Glomerular visceral epithelial cell (primary cell): Measurements from ENCODE around the gene KAT5.
"Not testable (repeated sequence)": the region's sequence is repeated elsewhere in the genome, so short reads cannot be mapped to it uniquely, and the experiment has no call there.

ENCODE experiments used
- DNase-seq: peaks from one replicate; pipeline ENCODE4 v3.0.0-alpha.2; 2016; ENCODE audit errors: extremely low spot score

KAT5 gene

DNA sequence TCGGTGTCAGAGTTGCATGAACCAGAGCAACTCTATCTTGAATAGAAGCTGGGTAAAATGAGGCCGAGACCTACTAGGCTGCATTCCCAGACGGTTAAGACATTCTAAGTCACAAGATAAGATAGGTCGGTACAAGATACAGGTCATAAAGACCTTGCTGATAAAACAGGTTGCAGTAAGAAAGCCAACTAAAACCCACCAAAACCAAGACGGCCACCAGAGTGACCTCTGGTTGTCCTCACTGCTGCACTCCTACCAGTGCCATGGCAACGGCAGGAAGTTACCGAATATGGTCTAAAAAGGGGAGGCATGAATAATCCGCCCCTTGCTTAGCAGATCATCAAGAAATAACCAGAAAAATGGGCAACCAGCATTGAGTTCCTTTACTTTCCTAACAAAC lies 2.4 kb upstream of the KAT5 start:
- DNase-seq: no peak

DNA sequence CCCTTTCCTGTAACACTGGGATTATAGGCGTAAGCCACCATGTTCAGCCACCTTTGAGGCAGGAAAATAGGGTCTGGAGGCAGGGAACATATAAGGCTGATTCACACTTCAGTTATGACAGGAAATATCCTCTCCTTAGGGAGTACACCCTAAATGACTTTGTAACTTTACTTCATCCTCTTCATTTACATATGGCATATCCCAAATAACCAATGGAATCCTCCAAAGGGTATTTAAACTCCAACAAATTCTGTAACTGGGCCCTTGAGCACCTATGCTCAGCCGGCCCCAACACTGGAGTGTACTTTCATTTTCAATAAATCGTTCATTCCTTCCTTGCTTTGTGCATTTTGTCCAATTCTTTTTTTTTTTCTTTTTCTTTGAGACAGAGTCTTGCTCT lies 1.6 kb upstream of the KAT5 start:
- no peak for DNase-seq

DNA sequence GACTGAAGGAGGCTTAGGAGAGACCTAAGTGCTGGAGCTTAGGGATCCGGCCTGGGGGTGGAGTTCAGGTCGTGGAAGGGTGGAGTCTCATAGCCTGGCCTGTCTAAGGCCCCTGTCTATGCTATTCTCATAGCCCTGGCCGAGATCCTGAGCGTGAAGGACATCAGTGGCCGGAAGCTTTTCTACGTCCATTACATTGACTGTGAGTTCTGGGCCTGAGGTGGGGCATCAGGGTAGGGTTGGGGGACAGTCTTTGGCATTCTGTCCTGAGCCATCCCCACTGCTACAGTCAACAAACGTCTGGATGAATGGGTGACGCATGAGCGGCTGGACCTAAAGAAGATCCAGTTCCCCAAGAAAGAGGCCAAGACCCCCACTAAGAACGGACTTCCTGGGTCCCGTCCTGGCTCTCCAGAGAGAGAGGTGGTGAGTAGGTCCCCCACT lies 603 bp downstream of the KAT5 start:
- no peak for DNase-seq

DNA sequence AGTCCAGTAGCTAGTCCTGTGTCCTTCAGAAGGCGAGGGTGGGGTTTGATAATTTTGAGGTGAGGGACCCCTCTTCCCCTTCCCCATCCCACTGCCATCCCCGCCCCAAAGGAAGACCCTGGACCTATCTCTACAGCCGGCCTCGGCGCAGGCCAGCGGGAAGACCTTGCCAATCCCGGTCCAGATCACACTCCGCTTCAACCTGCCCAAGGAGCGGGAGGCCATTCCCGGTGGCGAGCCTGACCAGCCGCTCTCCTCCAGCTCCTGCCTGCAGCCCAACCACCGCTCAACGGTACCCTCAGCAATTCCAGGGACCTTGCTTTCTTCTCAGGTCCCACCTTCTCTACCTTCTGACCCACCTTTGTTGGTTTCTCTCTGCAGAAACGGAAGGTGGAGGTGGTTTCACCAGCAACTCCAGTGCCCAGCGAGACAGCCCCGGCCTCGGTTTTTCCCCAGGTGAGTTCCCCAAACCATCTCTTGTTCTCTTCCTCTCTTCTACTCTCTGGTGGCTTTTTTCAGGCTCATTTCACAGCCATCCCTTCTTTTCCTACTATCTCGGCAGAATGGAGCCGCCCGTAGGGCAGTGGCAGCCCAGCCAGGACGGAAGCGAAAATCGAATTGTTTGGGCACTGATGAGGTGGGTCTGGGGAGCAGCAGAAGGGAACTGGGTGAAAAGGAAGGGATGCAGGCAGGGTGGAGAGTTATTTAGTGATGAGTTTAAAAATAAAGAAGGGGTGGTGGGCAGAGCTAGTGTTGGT lies 1.3 kb downstream of the KAT5 start:
- no peak for DNase-seq

DNA sequence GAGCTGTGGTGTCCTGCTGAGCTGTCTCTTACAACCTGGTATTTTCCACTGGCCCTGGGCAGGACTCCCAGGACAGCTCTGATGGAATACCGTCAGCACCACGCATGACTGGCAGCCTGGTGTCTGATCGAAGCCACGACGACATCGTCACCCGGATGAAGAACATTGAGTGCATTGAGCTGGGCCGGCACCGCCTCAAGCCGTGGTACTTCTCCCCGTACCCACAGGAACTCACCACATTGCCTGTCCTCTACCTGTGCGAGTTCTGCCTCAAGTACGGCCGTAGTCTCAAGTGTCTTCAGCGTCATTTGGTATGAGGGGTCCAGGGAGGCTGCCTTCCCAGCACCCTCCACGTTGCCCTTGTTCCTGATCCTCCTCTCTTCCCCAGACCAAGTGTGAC lies 2.4 kb downstream of the KAT5 start:
- DNase-seq: no peak

DNA sequence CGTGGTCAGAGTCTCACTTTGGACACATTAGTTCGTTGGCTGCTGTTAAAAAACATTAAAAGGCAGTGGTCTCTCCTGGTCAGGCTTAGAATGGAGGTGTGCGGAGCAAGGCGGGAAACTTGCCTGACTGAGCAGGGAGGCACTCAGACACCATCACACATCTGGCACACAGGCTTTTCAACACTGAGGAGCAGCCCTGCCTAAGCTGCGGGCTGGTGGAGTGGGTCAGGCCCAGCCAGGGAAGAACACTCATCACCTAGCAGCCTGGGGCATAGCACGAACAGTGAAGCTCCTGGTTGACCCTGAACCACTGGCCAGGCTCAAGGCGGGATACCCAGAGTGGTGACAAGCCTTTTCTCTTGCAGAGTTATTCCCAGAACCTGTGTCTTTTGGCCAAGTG lies 4.2 kb downstream of the KAT5 start:
- DNase-seq: no peak

DNA sequence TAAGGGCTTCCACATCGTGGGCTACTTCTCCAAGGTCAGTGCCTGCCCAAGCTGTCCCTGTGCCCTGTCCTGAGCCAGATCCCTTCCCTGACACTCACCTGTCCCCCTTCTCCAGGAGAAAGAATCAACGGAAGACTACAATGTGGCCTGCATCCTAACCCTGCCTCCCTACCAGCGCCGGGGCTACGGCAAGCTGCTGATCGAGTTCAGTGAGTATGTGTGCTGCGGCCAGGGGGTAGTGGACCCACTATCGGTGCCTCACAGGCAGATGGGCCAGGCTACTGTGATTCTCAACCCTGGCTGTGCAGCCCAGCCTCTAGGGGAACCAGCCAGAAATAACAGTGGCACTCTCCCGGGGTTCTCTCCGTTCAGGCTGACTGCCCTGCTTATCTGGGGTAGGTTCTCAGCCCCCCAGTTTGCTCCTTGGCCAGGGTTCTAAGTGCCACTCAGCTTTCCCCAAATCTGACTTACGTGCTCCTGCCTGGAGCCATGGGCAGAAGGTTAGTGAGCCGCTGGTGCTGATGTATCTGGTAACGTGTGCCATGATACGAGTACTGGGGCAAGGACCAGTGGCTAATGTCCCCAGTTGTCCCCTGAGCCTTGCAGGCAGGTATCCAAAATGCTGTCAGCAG lies 4.8 kb downstream of the KAT5 start:
- no peak for DNase-seq

DNA sequence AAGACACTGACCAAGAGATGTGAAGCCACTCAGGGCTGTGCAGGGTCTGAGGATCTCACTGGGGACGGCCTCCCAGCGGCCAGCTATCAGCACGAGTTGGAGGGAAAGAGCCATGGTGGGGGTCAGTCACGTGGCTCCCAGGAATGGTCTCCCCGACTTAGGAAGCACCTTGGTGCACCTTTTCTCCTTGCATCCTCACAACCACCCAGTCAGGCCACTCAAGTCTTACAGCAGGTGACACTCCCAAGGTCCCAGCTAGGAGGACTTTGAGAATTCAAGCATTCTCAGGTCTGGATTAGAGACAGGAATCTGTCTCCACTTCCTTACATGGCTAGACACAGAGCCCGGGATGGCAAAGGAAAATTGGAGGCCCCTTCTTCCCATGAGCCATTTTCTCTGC lies 5.9 kb downstream of the KAT5 start:
- DNase-seq: no peak

DNA sequence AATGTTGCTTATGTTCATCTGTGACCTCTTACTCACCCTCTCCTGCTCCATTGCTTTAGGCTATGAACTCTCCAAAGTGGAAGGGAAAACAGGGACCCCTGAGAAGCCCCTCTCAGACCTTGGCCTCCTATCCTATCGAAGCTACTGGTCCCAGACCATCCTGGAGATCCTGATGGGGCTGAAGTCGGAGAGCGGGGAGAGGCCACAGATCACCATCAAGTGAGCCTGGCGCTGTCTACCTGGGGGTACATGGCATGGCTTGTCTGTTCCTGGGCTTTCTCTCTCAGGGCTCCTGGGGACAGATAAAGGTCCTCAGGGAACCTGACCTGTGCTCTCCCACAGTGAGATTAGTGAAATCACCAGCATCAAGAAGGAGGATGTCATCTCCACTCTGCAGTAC lies 6.5 kb downstream of the KAT5 start:
- DNase-seq: no peak

DNA sequence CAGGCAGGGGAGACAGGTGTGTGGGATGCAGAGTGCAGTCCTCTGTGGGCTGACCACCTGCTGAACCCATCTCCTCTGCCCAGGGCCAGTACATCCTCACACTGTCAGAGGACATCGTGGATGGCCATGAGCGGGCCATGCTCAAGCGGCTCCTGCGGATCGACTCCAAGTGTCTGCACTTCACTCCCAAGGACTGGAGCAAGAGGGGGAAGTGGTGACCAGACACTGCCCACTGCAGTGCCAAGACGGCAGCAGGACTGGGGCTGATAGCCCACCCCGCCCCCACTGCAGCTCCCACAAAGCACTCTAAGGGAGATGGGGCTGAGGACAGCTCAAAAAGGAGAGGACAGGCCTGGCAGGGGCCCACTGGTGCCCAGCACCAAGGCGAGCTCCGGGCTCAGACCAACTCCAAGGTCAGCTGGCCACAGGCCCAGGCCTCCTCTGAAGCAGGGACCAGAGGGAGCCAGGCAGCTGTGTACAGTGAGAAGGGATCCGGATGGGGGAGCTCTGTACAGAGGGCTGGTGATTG lies 7.0 kb downstream of the KAT5 start:
- DNase-seq: peak; percentile 24

DNA sequence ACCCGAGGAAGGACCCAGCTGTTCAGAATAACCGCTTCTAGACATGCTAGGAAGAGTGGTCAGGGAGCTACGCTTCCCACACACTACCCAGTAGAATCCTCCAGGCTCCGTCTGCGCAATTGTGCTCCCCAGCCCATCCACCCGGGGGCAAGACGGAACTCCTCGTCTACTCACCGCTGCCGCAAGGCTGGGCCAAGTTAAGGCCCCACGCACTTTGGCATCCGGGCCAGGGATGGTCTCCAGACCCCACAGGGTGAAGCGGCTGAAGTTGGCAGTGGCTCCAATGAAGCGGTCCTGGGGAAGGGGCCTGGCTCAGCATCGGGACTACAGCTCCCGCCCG lies 7.8 kb downstream of the KAT5 start:
- DNase-seq: peak; percentile 37

DNA sequence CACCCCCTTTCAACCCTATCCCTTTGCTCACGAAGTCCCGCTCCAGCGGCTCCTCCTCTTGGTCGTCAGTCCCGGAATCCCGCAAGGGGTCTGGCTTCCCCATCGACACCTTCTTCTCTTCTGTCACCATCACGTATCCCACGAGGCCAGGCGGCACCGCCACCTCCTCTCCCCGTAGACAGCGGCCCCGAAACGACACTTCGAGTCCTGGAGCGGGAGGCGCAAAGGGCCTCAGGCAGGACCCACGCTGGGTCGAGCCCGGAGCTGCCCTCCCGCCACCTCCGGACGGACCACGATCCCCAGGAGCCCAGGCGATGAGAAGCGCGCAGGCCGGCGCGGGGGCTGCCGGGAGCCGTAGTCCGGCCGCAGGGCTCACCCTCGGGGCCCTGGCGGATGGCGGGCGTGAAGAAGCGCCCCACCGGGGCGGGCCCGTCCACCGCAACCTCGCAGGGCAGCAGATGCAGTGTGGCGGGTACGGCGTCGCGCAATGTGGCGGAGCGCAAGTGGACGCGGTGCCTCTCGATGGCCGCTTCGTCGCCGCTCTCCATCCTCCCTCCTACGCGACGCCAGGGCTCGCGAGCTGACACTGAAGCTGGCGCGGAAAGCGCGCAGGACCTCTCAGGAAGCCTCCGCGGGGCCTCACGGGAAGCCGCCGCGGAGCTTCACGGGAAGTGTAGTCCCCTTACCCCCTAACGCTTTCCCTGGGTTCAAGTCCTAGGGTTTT lies 8.3 kb downstream of the KAT5 start, which contains the start of gene RNASEH2C:
Gene RNASEH2C (minus strand): TSS at position 588 of the 724 bp plus-strand sequence. CDS start 40 bp downstream, at position 548.
- DNase-seq: peak; percentile 75

DNA sequence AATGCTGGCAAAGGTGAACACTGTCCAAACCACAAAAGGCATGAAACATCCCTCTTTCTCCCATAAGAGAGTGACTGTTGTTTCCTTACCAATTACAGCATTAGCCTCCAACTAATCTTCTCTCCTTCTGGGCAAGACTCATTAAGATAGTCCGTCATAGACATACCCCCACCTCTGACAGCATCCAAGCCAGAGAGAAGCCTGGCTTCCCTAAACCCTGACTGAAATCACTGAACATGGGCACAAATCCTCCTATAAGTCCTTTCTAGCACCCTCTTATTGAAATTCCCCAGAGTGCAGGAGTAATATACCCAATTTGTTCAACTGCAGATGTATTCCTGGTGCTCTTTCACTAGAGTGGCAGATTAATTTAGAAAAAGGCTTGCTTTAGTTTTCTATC lies 10.2 kb downstream of the KAT5 start:
- no peak for DNase-seq

DNA sequence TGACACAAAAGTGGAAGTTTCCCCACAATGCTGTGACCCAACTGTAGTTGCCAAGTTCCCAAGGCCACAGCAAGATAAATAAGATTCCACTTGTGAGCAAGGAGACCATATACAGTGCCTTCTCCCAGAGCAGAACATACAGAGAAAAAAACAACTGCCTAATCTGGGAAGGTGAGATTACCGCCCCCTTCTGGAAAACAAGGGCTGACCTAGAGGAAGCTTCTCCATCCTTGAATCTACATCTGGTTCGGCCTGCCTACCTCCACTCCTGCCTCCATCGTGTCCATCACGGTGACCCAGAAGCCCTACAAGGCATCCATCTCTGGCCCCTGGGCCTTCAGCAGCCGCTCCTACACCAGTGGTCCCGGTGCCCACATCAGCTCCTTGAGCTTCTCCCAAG lies 14.6 kb downstream of the KAT5 start:
- no peak for DNase-seq

DNA sequence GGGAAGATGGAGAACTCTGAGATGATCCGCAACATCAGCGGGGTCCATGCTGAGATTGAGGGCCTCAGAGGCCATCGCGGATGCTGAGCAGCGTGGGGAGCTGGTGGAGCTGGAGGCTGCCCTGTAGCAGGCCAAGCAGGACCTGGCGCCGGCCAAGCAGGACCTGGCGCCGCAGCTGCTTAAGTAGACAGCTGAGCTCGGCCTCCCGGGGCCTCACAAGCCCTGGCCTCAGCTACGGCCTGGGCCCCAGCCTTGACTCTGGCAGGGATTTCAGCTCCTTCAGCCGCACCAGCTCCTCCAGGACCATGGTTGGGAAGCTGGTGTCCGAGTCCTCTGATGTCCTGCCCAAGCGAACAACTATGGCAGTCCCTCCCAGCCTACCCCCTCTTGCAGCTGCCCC lies 15.8 kb downstream of the KAT5 start:
- DNase-seq: no peak

DNA sequence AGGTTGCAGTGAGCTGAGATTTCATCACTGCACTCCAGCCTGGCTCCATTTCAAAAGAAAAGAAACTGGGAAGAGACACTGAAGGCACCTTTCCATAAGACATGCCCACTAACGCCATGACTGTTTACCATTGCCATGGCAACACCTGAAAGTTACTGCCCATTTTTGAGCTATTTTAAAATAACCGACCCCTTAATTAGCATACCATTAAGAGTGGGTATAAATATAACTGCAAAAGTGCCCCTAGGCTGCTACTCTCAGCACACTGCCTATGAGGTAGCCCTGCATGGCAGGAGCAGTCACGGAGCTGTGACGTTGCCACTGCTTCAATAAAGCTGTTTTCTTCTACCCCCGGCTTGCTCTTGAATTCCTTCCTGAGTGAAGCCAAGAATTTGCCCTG lies 18.4 kb downstream of the KAT5 start:
- no peak for DNase-seq

DNA sequence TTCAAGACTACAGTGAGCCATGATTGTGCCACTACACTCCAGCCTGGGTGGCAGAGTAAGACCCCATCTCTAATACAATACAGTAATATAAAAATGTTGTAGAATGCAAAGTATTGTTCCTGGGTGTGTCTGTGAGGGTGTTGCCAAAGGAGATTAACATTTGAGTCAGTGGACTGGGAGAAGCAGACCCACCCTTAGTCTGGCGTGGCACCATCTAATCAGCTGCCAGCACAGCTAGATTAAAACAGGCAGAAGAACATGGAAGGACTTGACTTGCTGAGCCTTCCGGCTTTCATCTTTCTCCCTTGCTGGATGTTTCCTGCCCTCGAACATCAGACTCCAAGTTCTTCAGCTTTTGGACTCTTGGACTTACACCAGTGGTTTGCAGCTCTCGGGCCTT lies 23.1 kb downstream of the KAT5 start:
- DNase-seq: not testable (repeated sequence)

DNA sequence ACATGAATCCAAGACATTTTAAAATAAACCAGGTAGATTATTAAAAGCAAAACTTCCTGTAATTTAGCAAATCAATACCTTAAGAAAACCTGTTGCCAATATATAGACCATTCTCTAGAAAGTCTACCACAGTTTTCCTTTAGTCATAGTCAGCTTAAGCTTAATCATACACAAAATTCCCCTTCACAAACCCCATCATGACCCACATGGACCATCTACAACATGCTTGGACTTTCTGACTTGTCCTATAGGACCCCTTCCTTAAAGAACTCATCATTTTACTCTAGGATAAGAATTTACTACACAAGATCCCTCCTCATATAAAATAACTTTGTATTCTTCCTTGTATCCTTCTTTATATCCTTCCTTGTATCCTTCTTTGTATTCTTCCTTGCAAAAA lies 24.8 kb downstream of the KAT5 start:
- no peak for DNase-seq

DNA sequence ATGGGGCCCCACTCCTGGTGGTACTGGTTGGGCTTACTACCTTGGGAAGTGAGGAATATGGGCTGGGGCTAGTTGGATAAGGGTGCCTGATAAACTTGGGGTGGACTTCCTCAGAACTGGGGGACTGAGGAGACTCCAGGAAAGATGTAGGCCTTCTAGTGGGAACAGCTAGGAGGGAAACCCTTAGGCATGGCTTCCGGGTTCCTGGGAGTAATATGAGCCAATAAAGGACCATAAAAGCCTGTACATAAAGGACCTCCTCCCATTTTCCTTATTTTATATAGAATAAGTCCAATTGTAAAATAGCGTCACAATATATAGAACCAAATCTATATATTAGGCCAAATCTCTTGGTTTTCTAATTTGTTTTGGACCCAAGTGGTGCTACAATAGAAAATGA lies 27.0 kb downstream of the KAT5 start:
- DNase-seq: no peak

DNA sequence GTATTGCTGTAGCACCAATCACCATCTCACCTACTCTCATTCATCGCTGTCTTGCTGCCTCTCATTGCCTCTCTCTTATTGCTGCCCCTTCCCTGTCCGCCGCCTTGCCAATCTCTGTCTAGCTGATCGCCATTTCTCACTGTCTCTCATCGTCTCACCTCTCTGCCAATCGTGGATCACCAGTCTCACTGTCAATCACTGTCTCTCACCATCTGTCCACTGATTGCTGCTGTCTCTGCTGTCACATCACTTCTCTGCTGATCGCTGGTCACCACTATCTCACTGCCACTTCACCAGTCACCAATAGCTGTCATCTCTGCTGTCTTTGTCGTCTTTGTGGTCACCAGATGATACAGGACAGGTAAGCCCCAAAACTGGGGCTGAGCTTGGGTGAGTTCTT lies 29.1 kb downstream of the KAT5 start:
- no peak for DNase-seq

DNA sequence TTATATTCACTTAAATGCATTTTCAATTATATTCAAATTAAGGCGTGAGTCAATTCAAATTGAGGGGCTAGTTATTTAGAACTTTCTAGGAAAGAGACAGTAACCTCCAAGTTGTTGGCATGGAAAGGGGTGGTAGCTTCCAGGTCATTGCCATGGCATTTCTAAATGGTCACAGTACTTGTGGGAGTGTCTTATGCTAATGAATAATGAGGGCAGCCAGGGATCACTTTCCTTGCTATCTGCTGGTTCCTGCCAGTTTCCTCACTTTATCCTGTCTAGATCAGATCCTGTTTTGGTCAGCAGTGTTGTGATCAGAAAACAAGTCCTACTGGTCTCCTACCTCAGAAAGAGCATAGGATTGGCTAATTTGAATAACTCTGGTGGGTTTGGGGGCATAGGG lies 30.3 kb downstream of the KAT5 start:
- DNase-seq: no peak

DNA sequence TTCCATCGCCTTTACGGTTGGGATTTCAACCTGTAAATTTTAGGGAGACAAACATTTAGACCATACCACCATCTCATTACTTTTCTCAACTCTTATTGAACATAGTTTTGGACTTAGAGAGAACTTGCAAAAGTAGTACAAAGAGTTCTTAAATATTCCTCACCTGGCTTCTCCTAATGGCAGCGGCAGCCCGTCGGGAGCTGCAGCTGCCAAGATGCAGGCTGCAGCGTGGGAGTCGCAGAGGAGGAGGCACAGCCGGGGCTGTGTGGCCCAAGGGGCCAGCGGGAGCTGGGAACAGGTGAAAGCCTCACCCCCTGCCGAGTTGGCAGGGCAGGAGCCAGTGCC lies 31.6 kb downstream of the KAT5 start:
- DNase-seq: no peak
